ENCODE results near the gene NDUFAF7.

DNA sequence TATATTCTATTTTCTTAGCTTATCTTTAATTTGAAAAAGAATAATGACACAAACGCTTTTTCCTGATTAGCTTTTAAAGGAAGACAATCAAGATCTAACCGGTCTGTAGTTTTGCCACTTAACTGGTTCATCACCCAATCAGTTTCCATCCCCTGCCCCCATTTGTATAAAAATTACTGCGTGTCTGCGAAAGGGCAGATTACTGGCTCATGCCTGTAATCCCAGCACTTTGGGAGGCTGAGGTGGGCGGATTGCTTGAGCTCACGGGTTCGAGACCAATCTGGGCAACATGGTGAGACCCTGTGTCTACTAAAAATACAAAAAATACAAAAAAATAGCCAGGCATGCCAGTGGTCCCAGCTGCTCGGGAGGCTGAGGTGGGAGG lies 32.8 kb upstream of the NDUFAF7 start:
- TF ChIP-seq POLR2A (IDR thresholded peaks at IDR 0.05; ENCODE audit: low read length) (no peak), GATA1 (IDR thresholded peaks at IDR 0.05; ENCODE audit: low read depth, low read length) (no peak)

Data from erythroblast (primary cell).